NCI-H2196 treated with DMSO at 0.1 percent for 48 hours (cell line): ENCODE results near the gene KCTD15.
"Not testable (repeated sequence)": the region's sequence is repeated elsewhere in the genome, so short reads cannot be mapped to it uniquely, and the experiment has no call there.

Experiments used
- DNase-seq: peaks from one replicate; lab custom pipeline; 2025; ENCODE audit not compliant: unreplicated experiment; lab: John Stamatoyannopoulos, UW

KCTD15 gene

GRCh38 chr19:33813391-33814101 is 16.9 kb downstream of the KCTD15 start:
- DNase-seq = no peak

GRCh38 chr19:33814181-33815165 is 17.8 kb downstream of the KCTD15 start:
- DNase-seq = no peak

DNA sequence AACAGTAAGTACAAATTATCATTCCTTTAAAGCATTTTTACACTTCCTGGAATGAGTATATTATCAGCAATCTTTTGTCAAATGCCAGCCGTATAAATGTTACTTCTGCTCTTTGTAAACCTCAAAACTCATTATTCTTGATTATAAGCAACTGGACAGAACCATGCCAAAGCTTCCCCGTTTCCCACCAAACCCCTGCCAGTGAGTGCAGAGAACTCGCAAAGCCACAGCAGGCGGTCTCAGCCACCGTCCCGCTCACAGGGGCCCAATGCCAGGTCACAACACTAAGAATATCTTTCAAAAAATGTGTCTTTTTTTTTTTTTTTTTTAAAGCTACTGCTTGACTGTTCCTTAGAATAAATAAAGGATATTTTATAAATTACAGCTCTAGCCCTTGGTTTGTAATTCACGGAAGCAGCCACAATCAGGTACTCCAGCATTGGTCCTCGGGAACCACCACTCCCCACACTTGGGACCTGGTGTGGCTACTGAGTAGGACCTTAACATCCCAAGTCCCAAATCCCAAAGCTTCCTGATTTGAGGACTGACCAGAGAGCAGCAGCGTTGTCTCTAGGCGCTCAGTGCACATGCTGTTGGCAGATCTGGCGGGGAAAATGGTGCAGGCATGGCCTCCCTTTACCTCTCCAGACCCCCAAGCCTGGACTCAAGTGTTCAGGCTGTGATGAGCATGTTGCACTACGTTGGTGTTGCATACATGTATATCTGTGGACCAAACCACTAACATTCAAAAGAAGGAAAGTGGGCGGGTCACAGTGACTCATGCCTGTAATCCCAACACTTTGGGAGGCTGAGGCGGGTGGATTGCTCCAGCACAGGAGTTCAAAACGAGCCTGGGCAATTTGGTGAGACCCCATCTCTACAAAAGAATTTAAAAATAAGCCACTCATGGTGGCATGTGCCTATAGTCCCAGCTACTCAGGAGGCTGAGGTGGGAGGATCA is 19.0 kb downstream of the KCTD15 start:
- no peak for DNase-seq

GRCh38 chr19:33818411-33818810 is 21.7 kb downstream of the KCTD15 start:
- DNase-seq = no peak

DNA sequence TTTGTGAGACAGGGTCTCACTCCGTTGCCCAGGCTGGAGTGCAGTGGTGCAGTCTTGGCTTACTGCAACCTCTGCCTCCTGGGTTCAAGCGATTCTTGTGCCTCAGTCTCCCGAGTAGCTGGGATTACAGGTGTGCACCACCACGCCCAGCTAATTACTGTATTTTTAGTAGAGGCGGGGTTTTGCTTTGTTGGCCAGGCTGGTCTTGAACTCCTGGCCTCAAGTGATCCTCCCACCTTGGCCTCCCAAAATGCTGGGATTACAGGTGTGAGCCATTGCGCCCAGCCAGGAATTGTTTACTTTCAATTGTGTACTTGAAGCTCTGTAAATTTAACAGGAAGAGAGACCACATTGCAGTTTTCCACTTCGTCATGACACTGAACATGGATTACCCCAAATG is 22.4 kb downstream of the KCTD15 start:
- DNase-seq = not testable (repeated sequence)

- DNase-seq = no peak
These were observed 22.8 kb downstream of the KCTD15 start for GRCh38 chr19:33819506-33819879.

GRCh38 chr19:33819880-33820781 is 23.5 kb downstream of the KCTD15 start:
- no peak for DNase-seq

DNA sequence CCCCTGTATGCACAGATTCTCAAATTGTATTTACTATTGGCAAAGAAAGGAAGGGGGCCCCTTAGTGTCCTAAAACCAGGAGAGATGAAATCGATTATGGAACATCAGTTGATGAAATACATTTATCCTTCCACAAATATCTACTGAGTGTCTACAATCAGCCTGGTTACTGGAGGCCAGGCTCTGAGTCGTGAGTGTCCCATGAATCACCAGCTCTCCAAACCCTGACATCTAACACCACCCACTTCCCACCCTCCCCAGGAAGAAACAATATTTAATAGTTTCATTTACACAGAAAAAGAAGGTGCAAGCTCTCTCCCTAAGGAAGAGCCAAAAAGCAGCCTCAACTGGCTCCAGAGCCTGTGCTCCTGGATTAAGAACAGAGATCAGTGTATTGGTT is 25.2 kb downstream of the KCTD15 start:
- no peak for DNase-seq

- no peak for DNase-seq
These were observed 26.7 kb downstream of the KCTD15 start for GRCh38 chr19:33823341-33823740.

- DNase-seq = no peak
These were observed 28.9 kb downstream of the KCTD15 start for GRCh38 chr19:33825556-33825955.

DNA sequence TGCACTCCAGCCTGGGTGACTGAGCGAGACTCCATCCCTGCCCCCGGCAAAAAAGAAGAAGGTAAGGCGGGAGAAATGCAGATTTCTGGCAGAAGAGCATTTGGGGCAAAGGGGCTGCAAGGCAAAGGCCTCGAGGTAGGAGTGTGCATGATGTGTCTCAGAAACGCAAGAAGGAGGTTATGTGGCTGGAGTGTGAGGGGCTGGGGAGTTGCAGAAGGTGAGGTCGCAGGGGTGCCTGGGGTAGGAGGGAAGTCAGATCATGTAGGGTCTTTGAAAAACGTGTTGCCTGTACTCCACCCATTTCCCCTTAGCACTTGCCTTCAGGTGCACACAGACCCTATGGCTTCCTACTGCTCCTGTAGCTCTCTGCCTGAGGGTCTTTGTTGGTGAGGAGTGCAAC is 29.9 kb downstream of the KCTD15 start:
- DNase-seq = no peak

DNA sequence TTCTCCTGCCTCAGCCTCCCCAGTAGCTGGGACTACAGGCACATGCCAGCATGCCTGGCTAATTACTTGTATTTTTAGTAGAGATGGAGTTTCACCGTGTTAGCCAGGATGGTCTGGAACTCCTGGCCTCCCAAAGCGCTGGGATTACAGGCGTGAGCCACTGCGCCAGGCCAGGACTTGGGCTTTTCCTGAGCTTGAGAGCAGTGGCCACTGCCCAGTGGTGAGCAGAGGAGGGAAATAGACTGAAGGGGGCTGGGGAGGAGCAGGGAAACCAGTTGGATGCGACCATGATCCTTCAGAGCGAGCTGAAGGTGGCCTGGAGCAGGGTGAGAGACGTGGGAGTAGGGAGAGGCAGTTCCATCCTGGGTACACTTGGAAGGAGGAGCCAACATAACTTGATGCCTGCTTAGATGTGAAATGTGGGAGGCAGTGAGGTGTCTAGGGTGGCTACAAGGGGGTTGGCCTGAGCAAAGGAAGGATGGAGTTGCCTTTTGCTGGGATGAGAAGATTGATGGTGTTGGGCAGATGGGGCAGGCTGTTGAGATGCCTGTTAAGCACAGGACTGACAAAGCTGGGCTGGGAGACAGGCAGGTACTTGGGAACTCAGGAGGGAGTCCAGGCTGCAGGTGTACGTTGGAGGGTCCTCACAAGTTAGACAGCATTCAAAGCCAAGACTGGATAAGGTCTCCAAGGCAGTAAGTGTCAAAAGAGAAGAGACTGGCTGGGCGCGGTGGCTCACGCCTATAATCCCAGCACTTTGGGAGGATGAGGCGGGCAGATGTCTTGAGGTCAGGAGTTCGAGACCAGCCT is 31.8 kb downstream of the KCTD15 start:
- no peak for DNase-seq

GRCh38 chr19:33830264-33830663 is 33.6 kb downstream of the KCTD15 start:
- DNase-seq = no peak

- DNase-seq = no peak
These were observed 35.2 kb downstream of the KCTD15 start for GRCh38 chr19:33831825-33832224.

- DNase-seq = no peak
These were observed 36.0 kb downstream of the KCTD15 start for GRCh38 chr19:33832633-33833032.

GRCh38 chr19:33840382-33840781 is 43.7 kb downstream of the KCTD15 start:
- DNase-seq = no peak

- no peak for DNase-seq
These were observed 44.1 kb downstream of the KCTD15 start for GRCh38 chr19:33840783-33841182.

- DNase-seq = no peak
These were observed 45.0 kb downstream of the KCTD15 start for GRCh38 chr19:33841685-33842084.

DNA sequence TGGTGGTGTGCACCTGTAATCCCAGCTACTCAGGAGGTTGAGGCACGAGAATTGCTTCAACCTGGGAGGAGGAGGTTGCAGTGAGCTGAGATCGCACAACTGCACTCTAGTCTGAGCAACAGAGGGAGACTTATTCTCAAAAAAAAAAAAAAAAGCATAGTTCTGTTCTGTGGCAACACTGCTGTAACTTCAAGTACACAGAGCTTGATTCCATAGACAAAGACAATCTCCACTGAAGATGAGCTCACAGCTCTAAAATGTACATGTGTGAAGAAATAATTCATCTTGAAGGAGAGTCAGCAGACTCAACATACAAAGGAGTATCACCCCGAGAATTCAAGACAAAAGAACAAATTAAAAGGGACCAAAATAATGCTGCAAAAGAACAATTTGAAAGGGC is 47.8 kb downstream of the KCTD15 start:
- no peak for DNase-seq
